NB4 (cell line): Measurements from ENCODE around the gene LGALS7.

Experiments
- MYC ChIP-seq: IDR thresholded peaks from 2 replicates; pipeline ENCODE4 v1.6.1; 2011; ENCODE audit warnings: low read depth, low read length
- POLR2A ChIP-seq: IDR thresholded peaks from 2 replicates; pipeline ENCODE4 v1.6.1; 2011; ENCODE audit warnings: mild to moderate bottlenecking; ENCODE audit not compliant: insufficient read length; ENCODE audit errors: extremely low read depth
- TF ChIP-seq, protein P1 (sequence below): IDR thresholded peaks from one replicate; pipeline ENCODE4 v1.5.1; 2012; ENCODE audit warnings: low read depth, low read length
- TF ChIP-seq, protein P2 (sequence below): IDR thresholded peaks from 2 replicates; pipeline ENCODE4 v1.6.1; 2011; ENCODE audit warnings: low read depth, low read length

DNA sequence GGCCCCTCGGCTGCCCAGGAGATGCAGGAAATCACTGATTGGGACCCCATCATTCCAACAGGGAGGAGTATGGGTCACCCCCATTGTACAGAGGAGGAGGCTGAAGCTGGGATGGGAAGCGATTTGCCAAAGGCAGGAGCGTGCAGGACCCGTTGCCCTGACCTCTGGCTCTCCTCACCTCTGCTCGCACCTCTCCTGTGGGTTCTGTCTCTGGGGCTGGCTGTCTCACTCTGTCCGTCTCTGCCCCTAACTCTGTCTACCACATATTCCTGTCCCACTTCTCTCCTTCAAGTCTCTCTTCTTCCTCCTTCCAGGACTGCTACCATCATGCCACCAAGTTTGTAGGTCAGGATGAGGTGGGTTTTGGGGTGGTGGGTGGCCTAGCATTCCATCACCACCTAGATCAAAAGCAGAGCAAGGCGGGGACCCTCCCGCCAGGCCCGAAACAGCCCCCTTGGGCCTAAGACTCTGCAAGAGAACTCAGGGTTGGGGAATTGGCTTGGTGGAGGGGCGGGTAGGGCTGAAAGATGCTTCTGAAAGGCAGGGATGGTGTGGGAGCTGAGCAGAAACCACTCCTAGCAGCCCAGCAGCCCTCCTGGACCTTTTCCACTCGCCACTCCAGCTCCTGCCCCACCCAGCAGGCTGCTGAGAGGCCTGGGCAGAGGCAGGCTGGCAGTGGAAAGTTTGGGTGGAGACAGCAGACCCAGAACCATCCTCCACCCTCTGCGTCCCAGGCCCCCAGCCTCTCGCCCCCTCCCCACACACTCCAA is 1.0 kb upstream of the LGALS7 start:
- TF ChIP-seq, protein P1, sequence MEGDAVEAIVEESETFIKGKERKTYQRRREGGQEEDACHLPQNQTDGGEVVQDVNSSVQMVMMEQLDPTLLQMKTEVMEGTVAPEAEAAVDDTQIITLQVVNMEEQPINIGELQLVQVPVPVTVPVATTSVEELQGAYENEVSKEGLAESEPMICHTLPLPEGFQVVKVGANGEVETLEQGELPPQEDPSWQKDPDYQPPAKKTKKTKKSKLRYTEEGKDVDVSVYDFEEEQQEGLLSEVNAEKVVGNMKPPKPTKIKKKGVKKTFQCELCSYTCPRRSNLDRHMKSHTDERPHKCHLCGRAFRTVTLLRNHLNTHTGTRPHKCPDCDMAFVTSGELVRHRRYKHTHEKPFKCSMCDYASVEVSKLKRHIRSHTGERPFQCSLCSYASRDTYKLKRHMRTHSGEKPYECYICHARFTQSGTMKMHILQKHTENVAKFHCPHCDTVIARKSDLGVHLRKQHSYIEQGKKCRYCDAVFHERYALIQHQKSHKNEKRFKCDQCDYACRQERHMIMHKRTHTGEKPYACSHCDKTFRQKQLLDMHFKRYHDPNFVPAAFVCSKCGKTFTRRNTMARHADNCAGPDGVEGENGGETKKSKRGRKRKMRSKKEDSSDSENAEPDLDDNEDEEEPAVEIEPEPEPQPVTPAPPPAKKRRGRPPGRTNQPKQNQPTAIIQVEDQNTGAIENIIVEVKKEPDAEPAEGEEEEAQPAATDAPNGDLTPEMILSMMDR = no peak
- no peak for TF ChIP-seq POLR2A
- TF ChIP-seq, protein P2, sequence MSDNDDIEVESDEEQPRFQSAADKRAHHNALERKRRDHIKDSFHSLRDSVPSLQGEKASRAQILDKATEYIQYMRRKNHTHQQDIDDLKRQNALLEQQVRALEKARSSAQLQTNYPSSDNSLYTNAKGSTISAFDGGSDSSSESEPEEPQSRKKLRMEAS = no peak
- no peak for TF ChIP-seq MYC
